ENCODE data around the gene CENPW.

Gene CENPW

GRCh38 chr6:126339796-126340609 is at the start of gene CENPW:
TSS of gene CENPW (plus strand) at chr6:126340115. CDS start at chr6:126340274, 159 bp downstream.
- DNase-seq, result peak; percentile 96

- no peak for DNase-seq
These were observed 45.9 kb upstream of the CENPW start for GRCh38 chr6:126293891-126294524.

- no peak for DNase-seq
These were observed 39.8 kb upstream of the CENPW start for GRCh38 chr6:126300126-126300525.

- no peak for DNase-seq
These were observed 39.2 kb upstream of the CENPW start for GRCh38 chr6:126300735-126301134.

- DNase-seq, result no peak
These were observed 37.7 kb upstream of the CENPW start for GRCh38 chr6:126302191-126302590.

GRCh38 chr6:126307849-126308248 is 32.1 kb upstream of the CENPW start:
- no peak for DNase-seq

GRCh38 chr6:126308362-126308761 is 31.6 kb upstream of the CENPW start:
- DNase-seq, result no peak

GRCh38 chr6:126312013-126312665 is 27.8 kb upstream of the CENPW start:
- peak; percentile 30 for DNase-seq

GRCh38 chr6:126313941-126314340 is 26.0 kb upstream of the CENPW start:
- no peak for DNase-seq

GRCh38 chr6:126318797-126319196 is 21.1 kb upstream of the CENPW start:
- DNase-seq, result no peak

- no peak for DNase-seq
These were observed 6.2 kb upstream of the CENPW start for GRCh38 chr6:126333729-126334128.

- DNase-seq, result no peak
These were observed 4.7 kb upstream of the CENPW start for GRCh38 chr6:126335210-126335609.

- DNase-seq, result no peak
These were observed 2.6 kb upstream of the CENPW start for GRCh38 chr6:126337323-126337722.

GRCh38 chr6:126341126-126341525 is 1.2 kb downstream of the CENPW start:
- no peak for DNase-seq

GRCh38 chr6:126344181-126344580 is 4.3 kb downstream of the CENPW start:
- no peak for DNase-seq

- DNase-seq, result no peak
These were observed 12.0 kb downstream of the CENPW start for GRCh38 chr6:126351960-126352359.

- DNase-seq, result no peak
These were observed 12.6 kb downstream of the CENPW start for GRCh38 chr6:126352514-126352913.

- DNase-seq, result no peak
These were observed 16.6 kb downstream of the CENPW start for GRCh38 chr6:126356526-126356925.

- DNase-seq, result no peak
These were observed 20.1 kb downstream of the CENPW start for GRCh38 chr6:126359936-126360537.

- no peak for DNase-seq
These were observed 22.0 kb downstream of the CENPW start for GRCh38 chr6:126361832-126362440.

GRCh38 chr6:126367849-126368248 is 27.9 kb downstream of the CENPW start:
- DNase-seq, result no peak

GRCh38 chr6:126372626-126373025 is 32.7 kb downstream of the CENPW start:
- no peak for DNase-seq

- no peak for DNase-seq
These were observed 33.4 kb downstream of the CENPW start for GRCh38 chr6:126373344-126373743.

Data from NCI-H146 (cell line).